Fibroblast of the aortic adventitia (primary cell): ENCODE measurements around the gene OTOP3. TPM values are rescaled to one million over a fixed set of nuclear protein-coding genes. Genes with fewer than 3 reads are reported as not detected.

Source experiments
- DNase-seq: peaks from one replicate; pipeline ENCODE4 v3.0.0-alpha.2; 2010; ENCODE audit warnings: low read depth
- H3K4me3 ChIP-seq: 2 replicates; pipeline ENCODE4 v1.5.1; 2011; ENCODE audit warnings: low read depth, mild to moderate bottlenecking, control low read depth, low read length, moderate library complexity
- total RNA-seq: library from RNA; depleted of rRNA; stranded (reverse); fragments of >200 nt; gene quantifications from 2 replicates; pipeline ENCODE4 v1.2.3, GENCODE V29; 2012; ENCODE audit warnings: low replicate concordance
- TF ChIP-seq, protein P1 (sequence below): IDR thresholded peaks from 2 replicates; pipeline ENCODE4 v1.5.1; 2011; ENCODE audit warnings: mild to moderate bottlenecking, low read length, control low read depth, inconsistent platforms; ENCODE audit not compliant: insufficient read depth

OTOP3 gene
- total RNA-seq, 1 donor, result not detected

DNA sequence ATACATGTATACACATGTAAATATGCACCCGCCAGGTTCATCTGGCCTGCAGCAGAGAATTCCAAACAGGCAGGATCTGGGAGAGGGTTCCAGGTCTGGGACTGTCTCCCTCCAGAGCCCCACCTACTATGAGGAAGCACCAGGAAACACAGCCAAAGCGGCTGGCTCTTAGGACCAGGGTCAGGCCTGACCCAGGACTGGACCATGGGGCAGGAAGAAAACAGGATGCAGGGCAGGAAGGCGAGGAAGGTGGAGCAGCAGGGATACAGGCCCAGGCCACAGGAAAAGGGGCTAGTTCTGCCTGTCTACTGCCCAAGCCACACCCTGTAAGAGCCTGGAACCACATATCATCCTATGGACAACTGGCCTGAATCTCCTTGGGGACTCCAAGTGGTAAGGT is 34.7 kb downstream of the OTOP3 start:
- no peak overlapping the region for H3K4me3 ChIP-seq
- DNase-seq, result no peak
- TF ChIP-seq, protein P1, sequence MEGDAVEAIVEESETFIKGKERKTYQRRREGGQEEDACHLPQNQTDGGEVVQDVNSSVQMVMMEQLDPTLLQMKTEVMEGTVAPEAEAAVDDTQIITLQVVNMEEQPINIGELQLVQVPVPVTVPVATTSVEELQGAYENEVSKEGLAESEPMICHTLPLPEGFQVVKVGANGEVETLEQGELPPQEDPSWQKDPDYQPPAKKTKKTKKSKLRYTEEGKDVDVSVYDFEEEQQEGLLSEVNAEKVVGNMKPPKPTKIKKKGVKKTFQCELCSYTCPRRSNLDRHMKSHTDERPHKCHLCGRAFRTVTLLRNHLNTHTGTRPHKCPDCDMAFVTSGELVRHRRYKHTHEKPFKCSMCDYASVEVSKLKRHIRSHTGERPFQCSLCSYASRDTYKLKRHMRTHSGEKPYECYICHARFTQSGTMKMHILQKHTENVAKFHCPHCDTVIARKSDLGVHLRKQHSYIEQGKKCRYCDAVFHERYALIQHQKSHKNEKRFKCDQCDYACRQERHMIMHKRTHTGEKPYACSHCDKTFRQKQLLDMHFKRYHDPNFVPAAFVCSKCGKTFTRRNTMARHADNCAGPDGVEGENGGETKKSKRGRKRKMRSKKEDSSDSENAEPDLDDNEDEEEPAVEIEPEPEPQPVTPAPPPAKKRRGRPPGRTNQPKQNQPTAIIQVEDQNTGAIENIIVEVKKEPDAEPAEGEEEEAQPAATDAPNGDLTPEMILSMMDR, result no peak

DNA sequence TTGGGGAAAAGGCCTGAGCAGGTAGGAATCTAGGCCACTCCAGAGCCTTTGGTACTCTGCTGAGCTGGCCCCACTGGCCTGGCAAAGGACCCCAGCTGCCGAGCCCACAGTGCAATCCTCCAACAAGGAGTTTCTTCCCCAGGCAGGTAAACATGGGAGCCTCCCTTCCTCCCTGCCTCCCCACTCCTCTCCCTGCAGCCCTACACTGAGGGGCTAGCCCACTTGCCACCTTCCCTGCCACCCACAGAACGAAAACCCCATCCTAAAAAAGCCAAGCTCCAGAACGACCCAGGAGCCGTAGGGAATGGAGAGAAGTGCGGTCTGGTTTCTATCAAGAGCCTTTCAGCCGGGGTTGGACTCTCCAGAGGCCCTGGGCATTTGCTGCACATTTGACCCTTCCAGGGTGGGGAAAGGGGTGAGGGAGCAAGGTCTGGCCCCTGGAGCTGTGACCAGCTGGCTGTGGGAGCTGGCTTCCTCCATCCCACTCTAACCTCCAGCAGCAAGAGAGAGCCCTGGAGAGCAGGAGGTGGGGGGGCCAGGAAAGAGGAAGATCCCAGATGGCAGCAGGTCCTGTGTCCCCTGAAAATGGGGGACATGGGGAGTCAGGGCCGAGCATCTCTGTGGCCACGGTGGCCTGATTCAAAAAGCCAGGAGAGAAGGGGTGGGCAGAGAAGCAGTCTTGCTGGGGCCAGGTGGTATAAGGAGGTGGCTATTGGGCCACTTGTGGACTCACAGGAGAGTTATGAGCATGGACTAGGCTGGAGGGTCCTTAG is 35.6 kb downstream of the OTOP3 start:
- DNase-seq, result no peak
- TF ChIP-seq, protein P1, result no peak
- no peak overlapping the region for H3K4me3 ChIP-seq

DNA sequence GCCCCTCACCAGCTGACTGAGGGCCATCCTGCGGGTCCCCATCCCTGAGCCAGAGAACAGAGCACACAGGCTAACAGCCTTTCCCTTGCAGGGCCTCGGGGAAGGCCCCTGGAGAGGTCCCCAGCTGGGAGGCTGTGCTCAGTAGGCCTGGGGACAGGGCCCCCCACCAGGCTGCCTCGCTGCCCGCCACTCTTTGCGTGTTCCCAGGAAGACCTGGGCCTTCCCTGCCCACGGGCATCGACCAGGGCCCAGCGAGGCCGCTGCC is 36.1 kb downstream of the OTOP3 start:
- DNase-seq, result no peak
- TF ChIP-seq, protein P1, result no peak
- H3K4me3 ChIP-seq, result no peak overlapping the region

DNA sequence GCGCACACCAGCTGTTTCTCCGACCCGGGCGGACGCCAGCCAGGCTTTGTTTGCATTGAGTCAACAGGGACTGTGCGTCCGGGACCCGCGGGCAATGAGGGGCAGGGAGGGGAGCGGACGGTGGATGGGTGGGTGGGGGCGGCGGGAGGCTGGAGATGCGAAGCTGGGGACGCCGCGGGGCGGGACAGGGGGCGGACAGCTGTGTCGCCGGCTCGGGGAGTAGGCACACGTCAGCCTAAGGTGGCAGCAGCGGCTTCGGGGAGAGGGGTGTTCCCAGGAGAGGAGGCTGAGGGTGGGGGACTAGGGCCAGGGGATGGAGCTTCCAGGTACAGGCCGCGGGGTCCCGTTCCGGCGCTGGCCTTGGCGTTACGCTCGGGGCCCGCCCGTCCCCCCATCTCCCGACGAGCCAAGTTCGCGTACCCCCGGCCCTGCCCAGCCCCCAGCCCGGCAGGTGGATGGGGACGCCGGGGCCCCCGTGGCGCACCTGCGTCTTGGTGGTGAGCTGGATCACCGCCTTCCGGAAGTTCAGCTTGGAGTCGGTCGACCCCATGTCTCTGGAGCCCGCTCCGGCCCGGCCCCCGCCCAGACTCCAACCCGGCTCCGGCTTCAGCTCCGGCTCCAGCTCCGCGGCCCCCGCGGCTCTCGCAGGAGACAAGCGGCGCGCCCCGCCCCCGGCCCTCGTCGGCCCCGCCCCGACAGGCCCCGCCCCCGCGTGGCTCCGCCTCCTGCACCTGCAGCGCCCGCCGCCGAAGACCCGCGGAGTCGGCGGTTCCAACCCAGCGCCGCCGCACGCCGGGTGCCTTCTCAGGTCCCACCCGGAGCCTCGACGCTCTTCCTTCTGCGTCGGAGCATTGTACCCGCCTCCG is 36.6 kb downstream of the OTOP3 start, which contains the start of gene HID1:
HID1 (minus strand) TSS at position 653 of the 866 bp plus-strand sequence; CDS start at position 550, 103 bp downstream.
- peak within 1 kb of the TSS; percentile 52 for H3K4me3 ChIP-seq
- TF ChIP-seq, protein P1, result no peak
- DNase-seq, result no peak

DNA sequence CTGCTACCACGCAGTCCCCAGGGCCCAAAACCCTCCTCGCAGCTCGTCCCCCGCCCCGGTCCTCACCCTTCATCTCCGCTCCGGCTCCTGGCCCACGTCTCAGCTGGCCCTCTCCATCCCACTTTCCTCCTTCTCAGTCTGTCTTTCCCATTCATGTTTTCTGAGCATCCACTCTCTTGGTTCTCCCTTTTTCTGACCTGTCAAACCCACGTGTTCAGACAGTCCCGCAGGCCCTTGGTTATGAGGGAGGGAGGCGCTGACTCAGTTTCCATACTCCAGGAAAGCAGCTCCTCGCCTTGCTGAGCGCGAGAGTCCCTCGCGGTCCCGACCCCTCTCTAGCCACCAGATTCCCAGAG is 37.3 kb downstream of the OTOP3 start:
- peak overlapping the region; percentile 13 for H3K4me3 ChIP-seq
- TF ChIP-seq, protein P1, result no peak
- no peak for DNase-seq

DNA sequence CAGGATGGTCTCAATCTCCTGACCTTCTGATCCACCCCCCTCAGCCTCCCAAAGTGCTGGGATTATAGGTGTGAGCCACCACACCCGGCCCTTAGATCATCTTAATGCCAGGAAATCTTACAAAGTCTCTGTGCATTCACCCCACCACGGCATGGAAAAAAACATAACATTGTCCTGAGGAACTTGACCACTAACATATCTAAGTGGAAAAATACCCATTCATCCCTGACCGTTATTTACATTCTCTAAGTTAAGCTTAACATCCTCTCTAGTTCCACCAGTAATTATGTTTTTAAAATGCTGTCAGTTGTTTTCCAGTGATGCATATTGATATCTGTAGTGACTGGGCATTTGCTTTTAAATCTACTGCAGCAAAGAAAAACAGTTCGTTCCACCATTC is 40.2 kb downstream of the OTOP3 start:
- DNase-seq, result no peak
- H3K4me3 ChIP-seq, result no peak overlapping the region
- TF ChIP-seq, protein P1, result no peak
